Measurements from ENCODE around the gene PKN1. TPM values are rescaled to one million over a fixed set of nuclear protein-coding genes. Genes with fewer than 3 reads are reported as not detected.

The PKN1 gene
- total RNA-seq, 1 donor from 2014 or later: 106 TPM

- no peaks in the 10 kb centered on the region for H3K27me3 Mint-ChIP-seq
- TF ChIP-seq CTCF (IDR thresholded peaks at IDR 0.05; ENCODE audit: unreplicated experiment): no peak
- H3K9me3 Mint-ChIP-seq (ENCODE audit: low read depth): no peaks in the 10 kb centered on the region
- peaks cover 3% of the 10 kb centered on the region for H3K4me1 Mint-ChIP-seq (ENCODE audit: low read depth)
- peak overlapping the region; percentile 73 for H3K27ac Mint-ChIP-seq
- no peak for DNase-seq (ENCODE audit: low spot score, unreplicated experiment)
- peak overlapping the region; percentile 76 for H3K4me3 Mint-ChIP-seq (ENCODE audit: low read depth)
- peaks cover 8% of the 10 kb centered on the region for H3K36me3 Mint-ChIP-seq (ENCODE audit: insufficient read depth)
These were observed 27.7 kb upstream of the PKN1 start for GRCh38 chr19:14405380-14405757.

DNA sequence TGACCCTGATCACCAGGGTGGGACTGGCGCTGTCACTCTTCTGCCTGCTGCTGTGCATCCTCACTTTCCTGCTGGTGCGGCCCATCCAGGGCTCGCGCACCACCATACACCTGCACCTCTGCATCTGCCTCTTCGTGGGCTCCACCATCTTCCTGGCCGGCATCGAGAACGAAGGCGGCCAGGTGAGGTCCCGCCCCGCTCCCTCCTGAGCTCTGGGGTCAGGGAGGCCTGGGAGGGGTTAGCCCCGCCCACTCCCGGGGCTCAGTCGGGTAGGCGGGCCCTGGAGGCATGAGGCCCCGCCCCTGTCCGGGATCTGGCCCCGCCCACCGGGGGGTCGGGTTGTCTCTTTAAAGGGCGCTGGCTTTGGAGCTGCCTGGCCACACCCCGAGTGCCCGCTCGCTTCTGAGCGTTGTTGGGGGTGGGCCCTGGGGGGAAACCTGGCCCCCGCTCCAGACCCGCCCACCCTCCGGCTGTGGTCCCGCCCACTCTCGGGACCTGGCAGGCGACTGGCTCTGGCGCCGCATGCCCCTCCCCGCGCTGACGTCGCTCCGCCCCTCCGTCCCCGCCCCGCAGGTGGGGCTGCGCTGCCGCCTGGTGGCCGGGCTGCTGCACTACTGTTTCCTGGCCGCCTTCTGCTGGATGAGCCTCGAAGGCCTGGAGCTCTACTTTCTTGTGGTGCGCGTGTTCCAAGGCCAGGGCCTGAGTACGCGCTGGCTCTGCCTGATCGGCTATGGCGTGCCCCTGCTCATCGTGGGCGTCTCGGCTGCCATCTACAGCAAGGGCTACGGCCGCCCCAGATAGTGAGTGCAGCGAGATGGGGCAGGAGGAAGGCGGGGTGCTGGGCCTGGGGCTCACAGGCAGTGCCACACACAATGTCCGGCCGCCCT is 27.1 kb upstream of the PKN1 start:
- H3K27ac Mint-ChIP-seq: peak overlapping the region; percentile 73
- peak; percentile 94 for TF ChIP-seq CTCF (IDR thresholded peaks at IDR 0.05; ENCODE audit: unreplicated experiment)
- H3K4me3 Mint-ChIP-seq (ENCODE audit: low read depth): peak overlapping the region; percentile 76
- no peaks in the 10 kb centered on the region for H3K27me3 Mint-ChIP-seq
- H3K36me3 Mint-ChIP-seq (ENCODE audit: insufficient read depth): peaks cover 9% of the 10 kb centered on the region
- peaks cover 3% of the 10 kb centered on the region for H3K4me1 Mint-ChIP-seq (ENCODE audit: low read depth)
- DNase-seq (ENCODE audit: low spot score, unreplicated experiment): peak; percentile 99
- H3K9me3 Mint-ChIP-seq (ENCODE audit: low read depth): no peaks in the 10 kb centered on the region

DNA sequence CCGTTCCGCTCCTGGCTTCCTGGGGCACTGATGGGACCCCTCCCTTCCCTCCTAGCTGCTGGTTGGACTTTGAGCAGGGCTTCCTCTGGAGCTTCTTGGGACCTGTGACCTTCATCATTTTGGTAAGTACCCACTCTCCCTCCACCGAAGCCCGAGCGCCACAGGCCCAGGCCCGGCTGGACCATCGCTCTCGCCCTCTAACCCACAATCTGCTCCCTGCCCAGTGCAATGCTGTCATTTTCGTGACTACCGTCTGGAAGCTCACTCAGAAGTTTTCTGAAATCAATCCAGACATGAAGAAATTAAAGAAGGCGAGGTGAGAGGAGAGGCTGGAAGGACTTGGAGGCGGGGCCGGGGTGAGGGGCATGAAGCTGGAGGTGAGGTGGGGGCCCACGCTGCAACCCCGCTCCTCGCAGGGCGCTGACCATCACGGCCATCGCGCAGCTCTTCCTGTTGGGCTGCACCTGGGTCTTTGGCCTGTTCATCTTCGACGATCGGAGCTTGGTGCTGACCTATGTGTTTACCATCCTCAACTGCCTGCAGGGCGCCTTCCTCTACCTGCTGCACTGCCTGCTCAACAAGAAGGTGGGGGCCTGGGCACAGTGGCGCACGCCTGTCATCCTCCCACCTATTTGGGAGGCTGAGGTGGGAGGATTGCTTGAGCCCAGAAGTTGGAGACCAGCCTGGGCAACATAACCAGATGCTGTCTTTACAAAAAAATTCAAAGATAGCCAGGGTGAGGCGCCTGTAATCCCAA is 26.3 kb upstream of the PKN1 start:
- TF ChIP-seq CTCF (IDR thresholded peaks at IDR 0.05; ENCODE audit: unreplicated experiment): no peak
- H3K4me1 Mint-ChIP-seq (ENCODE audit: low read depth): peaks cover 3% of the 10 kb centered on the region
- no peak for DNase-seq (ENCODE audit: low spot score, unreplicated experiment)
- H3K27me3 Mint-ChIP-seq: no peaks in the 10 kb centered on the region
- H3K36me3 Mint-ChIP-seq (ENCODE audit: insufficient read depth): peaks cover 11% of the 10 kb centered on the region
- no peak overlapping the region for H3K27ac Mint-ChIP-seq
- H3K9me3 Mint-ChIP-seq (ENCODE audit: low read depth): no peaks in the 10 kb centered on the region
- H3K4me3 Mint-ChIP-seq (ENCODE audit: low read depth): no peak overlapping the region

DNA sequence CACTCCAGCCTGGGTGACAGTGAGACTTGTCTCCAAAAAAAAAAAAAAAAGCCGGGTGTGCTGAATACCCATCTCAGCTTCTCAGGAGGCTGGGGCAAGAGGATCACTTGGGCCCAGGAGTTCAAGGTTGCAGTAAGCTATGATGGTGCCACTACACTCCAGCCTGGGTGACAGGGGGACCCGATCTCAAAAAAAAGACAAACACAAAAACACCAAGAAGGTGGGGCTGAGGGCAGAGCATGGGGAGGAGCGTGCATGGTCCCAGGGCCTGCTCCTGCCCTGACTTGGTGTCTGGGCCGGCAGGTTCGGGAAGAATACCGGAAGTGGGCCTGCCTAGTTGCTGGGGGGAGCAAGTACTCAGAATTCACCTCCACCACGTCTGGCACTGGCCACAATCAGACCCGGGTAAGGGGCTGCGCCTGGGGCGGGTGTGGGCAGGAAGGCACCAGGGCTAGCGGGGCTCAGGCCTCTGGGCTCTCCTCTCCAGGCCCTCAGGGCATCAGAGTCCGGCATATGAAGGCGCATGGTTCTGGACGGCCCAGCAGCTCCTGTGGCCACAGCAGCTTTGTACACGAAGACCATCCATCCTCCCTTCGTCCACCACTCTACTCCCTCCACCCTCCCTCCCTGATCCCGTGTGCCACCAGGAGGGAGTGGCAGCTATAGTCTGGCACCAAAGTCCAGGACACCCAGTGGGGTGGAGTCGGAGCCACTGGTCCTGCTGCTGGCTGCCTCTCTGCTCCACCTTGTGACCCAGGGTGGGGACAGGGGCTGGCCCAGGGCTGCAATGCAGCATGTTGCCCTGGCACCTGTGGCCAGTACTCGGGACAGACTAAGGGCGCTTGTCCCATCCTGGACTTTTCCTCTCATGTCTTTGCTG is 25.3 kb upstream of the PKN1 start:
- TF ChIP-seq CTCF (IDR thresholded peaks at IDR 0.05; ENCODE audit: unreplicated experiment): no peak
- Mint-ChIP-seq H3K27ac (no peak overlapping the region), H3K4me1 (ENCODE audit: low read depth) (peaks cover 3% of the 10 kb centered on the region), H3K27me3 (no peaks in the 10 kb centered on the region), H3K36me3 (ENCODE audit: insufficient read depth) (peaks cover 11% of the 10 kb centered on the region), H3K9me3 (ENCODE audit: low read depth) (no peaks in the 10 kb centered on the region), H3K4me3 (ENCODE audit: low read depth) (no peak overlapping the region)
- no peak for DNase-seq (ENCODE audit: low spot score, unreplicated experiment)
